AG04449 (cell line): ENCODE results near the gene KATNAL2.
"Not testable (repeated sequence)": the region's sequence is repeated elsewhere in the genome, so short reads cannot be mapped to it uniquely, and the experiment has no call there.

ENCODE experiments used
- CTCF ChIA-PET: fragments of 350-600 bp; formaldehyde crosslinking; extraction: SDS; loops from one replicate; lab custom pipeline; 2021; ENCODE audit warnings: antibody characterized with exemption; lab: Yijun Ruan, JAX
- POLR2A ChIA-PET: fragments of 400-600, 350-600 bp; formaldehyde crosslinking; extraction: SDS; loops from one replicate; lab custom pipeline; 2020; ENCODE audit warnings: antibody characterized with exemption, inconsistent platforms; lab: Yijun Ruan, JAX
- DNase-seq: peaks from one replicate; pipeline ENCODE4 v3.0.0-alpha.2; 2010; ENCODE audit warnings: low read depth, low spot score
- H3K4me3 ChIP-seq: 2 replicates; pipeline ENCODE4 v1.5.1; 2011; ENCODE audit warnings: low read depth, mild to moderate bottlenecking, control low read depth, low read length
- TF ChIP-seq, protein P1 (sequence below): IDR thresholded peaks from one replicate; pipeline ENCODE4 v1.5.1; 2011; ENCODE audit warnings: mild to moderate bottlenecking, moderate library complexity, low read length, control low read depth, inconsistent platforms; ENCODE audit not compliant: insufficient read depth; ENCODE audit errors: missing control alignments

Gene KATNAL2

DNA sequence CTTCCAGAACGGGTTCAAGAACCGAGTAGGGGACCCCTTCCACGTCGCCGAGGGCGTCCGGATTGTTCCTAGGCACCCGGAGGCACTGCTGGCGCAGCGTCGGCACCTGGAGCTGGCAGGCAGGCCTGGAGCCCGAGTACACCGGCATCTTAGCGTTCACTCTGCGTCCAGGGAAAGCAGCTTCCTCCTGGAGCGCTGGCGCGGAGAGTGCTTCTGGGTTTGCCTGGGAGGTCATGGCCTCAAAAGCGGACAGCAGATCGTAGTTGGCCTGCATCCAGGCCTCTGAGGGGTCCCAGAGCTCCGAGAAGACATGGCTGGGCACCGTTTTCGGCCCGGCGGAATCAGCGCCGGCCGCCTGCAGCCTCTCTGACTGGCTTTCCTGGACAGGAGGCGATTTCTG is 111.3 kb downstream of the KATNAL2 start:
- DNase-seq, POLR2A ChIA-PET, H3K4me3 ChIP-seq, CTCF ChIA-PET: not testable (repeated sequence)

DNA sequence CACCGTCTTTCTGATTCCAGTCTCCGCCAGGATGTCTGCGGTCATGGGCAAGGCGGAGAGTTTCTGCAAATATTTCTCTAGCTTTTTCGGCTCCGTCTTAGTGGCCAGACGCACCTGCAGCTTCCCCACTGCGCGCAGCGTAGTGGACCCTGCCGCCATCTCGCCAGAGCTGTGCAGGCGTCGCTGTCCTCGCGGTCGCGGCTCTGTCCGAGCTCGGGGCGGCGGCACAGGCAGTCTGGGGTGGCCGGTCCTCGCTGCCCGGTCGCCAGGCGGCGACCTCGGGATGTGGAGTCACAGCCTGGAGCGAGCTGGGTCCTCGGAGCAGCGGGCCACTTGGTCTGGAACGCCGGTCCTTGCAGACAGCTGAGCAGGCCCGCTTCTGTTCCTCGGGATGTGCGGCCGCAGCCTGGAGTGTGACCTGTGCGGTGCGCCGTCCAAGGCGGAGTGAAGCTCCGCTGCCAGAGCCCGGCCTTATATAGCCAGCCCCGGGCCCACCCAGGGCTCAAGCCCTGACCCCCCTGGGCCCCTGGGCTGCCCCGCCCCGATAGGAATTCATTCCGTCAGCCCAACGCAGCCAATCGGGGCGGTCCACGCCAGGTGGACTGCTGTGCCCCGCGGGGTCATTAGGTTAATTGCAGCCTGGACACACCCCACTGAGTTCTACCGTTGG is 112.4 kb downstream of the KATNAL2 start:
- H3K4me3 ChIP-seq, CTCF ChIA-PET, DNase-seq, POLR2A ChIA-PET: not testable (repeated sequence)

DNA sequence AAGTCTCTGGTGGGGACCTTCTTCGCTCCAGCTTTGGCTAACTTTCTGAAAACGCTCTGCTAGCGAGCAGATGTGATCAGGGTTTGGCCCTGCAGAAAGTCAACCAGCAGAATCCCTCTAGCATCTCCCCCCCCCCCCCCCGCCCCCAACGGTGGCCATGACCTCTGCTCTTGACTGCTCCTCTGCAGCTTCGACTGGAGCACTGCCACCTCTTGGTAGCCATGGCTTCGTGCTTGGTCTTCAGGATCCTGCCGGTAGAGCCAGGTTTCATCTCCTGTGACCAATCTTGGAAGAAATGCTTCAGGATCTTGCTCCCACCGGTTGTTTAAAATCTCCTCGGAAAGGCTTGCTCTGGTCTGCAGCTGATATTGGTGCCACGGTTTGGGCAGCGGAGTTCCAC is 113.5 kb downstream of the KATNAL2 start:
- H3K4me3 ChIP-seq, POLR2A ChIA-PET, CTCF ChIA-PET, DNase-seq: not testable (repeated sequence)

DNA sequence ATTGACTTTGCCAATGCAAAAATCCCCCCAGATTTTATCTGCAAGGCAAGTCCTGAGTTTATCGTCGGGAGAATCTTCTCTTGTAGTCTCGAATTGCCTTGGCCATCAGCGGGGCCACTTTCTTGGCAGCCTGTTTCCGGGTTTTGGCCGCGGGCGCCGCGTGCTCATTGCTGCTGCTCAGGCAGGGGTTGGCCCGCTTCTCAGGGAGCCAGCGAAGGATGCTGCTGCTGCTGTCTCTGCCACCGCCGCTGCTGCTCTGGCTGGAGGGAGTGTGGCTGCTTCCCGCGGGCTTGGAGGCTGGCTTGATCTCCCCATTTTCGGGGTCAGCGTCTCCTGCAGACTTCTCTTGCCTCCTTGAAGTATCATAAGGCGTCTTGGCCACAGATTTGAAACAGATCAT is 115.5 kb downstream of the KATNAL2 start:
- no peak overlapping the region for H3K4me3 ChIP-seq
- TF ChIP-seq, protein P1, sequence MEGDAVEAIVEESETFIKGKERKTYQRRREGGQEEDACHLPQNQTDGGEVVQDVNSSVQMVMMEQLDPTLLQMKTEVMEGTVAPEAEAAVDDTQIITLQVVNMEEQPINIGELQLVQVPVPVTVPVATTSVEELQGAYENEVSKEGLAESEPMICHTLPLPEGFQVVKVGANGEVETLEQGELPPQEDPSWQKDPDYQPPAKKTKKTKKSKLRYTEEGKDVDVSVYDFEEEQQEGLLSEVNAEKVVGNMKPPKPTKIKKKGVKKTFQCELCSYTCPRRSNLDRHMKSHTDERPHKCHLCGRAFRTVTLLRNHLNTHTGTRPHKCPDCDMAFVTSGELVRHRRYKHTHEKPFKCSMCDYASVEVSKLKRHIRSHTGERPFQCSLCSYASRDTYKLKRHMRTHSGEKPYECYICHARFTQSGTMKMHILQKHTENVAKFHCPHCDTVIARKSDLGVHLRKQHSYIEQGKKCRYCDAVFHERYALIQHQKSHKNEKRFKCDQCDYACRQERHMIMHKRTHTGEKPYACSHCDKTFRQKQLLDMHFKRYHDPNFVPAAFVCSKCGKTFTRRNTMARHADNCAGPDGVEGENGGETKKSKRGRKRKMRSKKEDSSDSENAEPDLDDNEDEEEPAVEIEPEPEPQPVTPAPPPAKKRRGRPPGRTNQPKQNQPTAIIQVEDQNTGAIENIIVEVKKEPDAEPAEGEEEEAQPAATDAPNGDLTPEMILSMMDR, result no peak
- no peak for DNase-seq
- ChIA-PET POLR2A (no interaction called here), CTCF (no interaction called here)

DNA sequence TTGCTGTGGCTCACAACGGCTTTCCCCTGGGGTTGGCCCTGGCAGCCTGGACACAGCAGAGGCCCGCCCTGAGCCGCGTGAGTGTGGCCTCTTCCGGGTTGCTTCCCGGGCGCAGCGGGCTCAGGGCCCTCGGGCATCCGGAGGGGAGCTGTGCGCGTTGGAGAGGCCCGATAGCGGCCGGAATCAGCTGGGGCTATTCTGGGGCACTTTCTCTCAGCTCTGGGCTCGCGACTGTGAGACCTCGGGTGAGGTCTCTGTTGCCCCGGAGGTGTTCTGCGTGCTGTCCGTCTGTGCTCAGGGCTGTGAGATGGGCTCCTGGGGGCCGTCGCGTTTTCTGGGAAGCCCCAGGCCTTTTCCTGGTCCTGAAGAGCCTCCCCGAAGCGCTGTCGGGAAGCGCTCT is 117.2 kb downstream of the KATNAL2 start:
- CTCF ChIA-PET, H3K4me3 ChIP-seq, POLR2A ChIA-PET, DNase-seq: not testable (repeated sequence)

DNA sequence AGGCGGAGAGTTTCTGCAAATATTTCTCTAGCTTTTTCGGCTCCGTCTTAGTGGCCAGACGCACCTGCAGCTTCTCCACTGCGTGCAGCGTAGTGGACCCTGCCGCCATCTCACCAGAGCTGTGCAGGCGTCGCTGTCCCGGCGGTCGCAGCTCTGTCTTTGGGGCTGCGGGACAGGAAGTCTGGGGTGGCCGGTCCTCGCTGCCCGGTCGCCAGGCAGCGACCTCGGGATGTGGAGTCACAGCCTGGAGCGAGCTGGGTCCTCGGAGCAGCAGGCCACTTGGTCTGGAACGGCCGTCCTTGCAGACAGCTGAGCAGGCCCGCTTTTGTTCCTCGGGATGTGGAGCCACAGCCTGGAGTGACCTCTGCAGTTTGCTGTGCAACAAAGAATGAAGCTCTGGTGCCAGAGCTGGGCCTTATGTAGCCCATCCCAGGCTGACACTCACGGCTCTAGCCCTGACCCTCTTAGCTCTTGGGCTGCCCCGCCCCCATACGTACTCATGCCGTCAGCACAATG is 117.8 kb downstream of the KATNAL2 start, which contains the start of gene ELOA2:
Gene ELOA2 (minus strand): TSS at position 466 of the 516 bp plus-strand sequence. CDS start 357 bp downstream, at position 109.
- DNase-seq, result no peak
- CTCF ChIA-PET, result no interaction called here
- H3K4me3 ChIP-seq, result no peak within 1 kb of the TSS
- TF ChIP-seq, protein P1, result no peak
- POLR2A ChIA-PET, result no interaction called here

DNA sequence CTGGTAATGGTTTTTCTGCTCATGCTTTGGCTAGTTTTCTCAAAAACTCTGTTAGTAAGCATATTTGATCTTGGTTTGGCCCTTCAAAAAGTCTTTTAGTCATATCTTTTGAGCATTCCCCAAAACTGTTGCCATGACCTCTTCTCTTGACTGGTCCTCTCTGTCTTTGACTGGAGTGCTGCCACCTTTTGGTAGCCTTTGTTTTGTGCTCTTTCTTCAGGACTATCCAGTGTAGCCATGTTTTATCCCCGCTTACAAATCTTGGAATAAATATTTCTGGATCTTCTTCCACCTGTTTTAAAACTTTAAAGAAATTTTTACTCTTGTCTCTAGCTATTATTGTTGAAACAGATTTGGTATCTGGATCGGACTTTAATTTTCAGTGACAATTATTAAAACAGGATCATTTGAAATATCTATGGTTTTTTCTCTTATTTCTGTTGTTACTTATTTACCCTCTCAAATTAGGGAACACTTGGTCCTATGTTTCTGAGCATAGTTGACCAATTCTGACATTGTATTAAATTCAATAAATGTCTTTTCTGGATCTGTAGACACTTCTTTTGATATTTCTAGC is 119.0 kb downstream of the KATNAL2 start:
- TF ChIP-seq, protein P1, result peak; percentile 24
- no peak overlapping the region for H3K4me3 ChIP-seq
- DNase-seq, result no peak
- POLR2A ChIA-PET, result no interaction called here
- CTCF ChIA-PET, result interaction anchor here (1.0 to 1.3 kb wide), 2 partner anchors 14 to 330 kb away, joined by 3 read pairs; no protein-coding TSS in a partner anchor

DNA sequence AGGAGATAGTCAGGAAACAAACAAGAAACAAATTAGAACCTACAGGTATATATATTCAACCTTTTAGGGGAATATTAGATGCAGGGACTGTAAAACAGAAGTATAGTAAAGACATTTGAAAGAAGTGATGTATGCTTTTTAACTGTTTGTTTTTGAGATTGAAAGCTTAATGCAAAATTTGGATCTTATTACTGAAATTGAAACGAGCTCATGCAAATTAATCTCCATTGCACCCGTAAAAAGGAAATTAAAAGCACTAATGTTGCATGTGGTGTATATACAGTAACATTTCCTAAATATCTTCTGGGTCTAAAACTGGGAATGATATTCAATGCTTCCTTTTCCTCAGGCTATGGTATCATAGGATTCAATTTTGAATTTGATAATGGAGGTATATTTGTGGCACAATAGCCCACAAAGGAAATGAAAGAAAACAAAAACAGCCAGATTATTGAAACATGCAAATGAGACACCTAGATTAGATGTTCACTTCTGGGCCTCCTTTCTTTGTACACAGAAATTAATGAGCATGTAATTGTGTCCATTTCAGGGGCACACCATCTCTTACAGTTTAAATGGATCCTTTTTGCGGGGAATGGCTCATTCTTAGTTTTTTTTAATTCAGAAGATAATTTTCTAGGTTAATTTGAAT is 119.7 kb downstream of the KATNAL2 start:
- TF ChIP-seq, protein P1, result no peak
- CTCF ChIA-PET, result interaction anchor here (1.0 to 1.3 kb wide), 2 partner anchors 14 to 331 kb away, joined by 3 read pairs; no protein-coding TSS in a partner anchor
- no peak for DNase-seq
- H3K4me3 ChIP-seq, result no peak overlapping the region
- POLR2A ChIA-PET, result no interaction called here
